Amygdala (tissue), 56 donors: ENCODE measurements around the gene VCX2.
"Not testable (repeated sequence)": the region's sequence is repeated elsewhere in the genome, so short reads cannot be mapped to it uniquely, and the experiment has no call there.

Experiments
- DNase-seq, 56 donors: peaks; one replicate each; lab custom pipeline; 2025; lab: John Stamatoyannopoulos, UW

VCX2 gene

DNA sequence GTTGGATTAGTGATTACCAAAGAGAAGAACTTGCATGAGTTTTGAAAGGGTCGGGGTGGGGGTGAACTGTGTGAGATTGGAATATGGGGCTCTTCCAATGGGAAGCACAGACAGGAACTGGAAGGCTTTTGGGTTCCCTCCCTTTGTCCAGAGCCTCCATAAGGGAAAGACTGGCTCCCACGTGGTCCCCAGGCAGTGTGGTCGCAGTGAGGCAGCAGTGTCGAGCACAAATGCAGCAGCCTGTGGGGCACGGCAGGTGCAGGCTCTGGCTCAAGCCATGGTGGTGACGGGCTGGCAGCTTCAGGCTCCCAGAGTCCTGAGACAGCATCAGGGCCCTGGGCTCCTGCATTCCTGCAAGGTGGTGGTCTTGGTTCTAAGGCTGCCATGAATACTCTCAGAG lies 45.5 kb downstream of the VCX2 start:
- DNase-seq = no peak

DNA sequence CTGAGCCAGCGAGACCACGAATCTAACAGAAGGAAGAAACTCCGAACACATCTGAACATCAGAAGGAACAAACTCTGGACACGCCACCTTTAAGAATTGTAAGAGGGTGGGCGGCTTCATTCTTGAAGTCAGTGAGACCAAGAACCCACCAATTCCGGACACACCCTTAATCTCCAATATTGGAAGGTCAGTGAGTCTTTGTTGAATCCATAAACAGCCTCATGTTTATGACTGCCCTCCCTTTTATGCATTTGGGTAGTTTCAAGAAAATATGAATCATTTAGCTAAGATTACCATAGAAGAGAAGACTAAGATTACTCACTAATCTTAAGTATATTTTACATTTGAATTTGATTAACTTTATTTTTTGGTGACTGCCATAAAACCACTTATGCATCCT lies 48.5 kb downstream of the VCX2 start:
- no peak for DNase-seq

DNA sequence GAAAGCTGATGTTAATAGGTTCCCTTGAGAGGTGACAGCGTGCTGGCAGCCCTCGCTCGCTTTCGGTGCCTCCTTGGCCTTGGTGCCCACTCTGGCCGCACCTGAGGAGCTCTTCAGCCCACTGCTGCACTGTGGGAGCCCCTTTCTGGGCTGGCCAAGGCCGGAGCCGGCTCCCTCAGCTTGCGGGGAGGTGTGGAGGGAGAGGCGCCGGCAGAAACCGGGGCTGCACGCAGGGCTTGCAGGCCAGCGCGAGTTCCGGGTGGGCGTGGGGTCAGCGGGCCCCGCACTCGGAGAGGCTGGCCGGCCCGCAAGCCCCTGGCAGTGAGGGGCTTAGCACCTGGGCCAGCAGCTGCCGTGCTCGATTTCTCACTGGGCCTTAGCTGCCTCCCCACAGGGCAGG lies 49.7 kb downstream of the VCX2 start:
- not testable (repeated sequence) for DNase-seq
